Osteocyte (in vitro differentiated cells): Measurements from ENCODE around the gene PREX1. TPM values are rescaled to one million over a fixed set of nuclear protein-coding genes. Genes with fewer than 3 reads are reported as not detected.

Source experiments
- DNase-seq: peaks from one replicate; pipeline ENCODE4 v3.0.0; 2021; ENCODE audit warnings: mixed read lengths; ENCODE audit not compliant: unreplicated experiment; ENCODE audit errors: extremely low spot score
- H3K27ac Mint-ChIP-seq: one replicate; pipeline ENCODE4 v1.8.0; 2021; ENCODE audit warnings: mild to moderate bottlenecking, mixed read lengths; ENCODE audit not compliant: unreplicated experiment
- H3K27me3 Mint-ChIP-seq: one replicate; pipeline ENCODE4 v1.8.0; 2021; ENCODE audit warnings: mixed read lengths; ENCODE audit not compliant: unreplicated experiment
- H3K36me3 Mint-ChIP-seq: one replicate; pipeline ENCODE4 v1.8.0; 2021; ENCODE audit warnings: mixed read lengths; ENCODE audit not compliant: unreplicated experiment
- H3K4me1 Mint-ChIP-seq: one replicate; pipeline ENCODE4 v1.8.0; 2021; ENCODE audit warnings: mixed read lengths; ENCODE audit not compliant: unreplicated experiment
- H3K4me3 Mint-ChIP-seq: one replicate; pipeline ENCODE4 v1.8.0; 2021; ENCODE audit warnings: mild to moderate bottlenecking, moderate library complexity, mixed read lengths; ENCODE audit not compliant: unreplicated experiment
- H3K9me3 Mint-ChIP-seq: one replicate; pipeline ENCODE4 v1.8.0; 2021; ENCODE audit warnings: mixed read lengths; ENCODE audit not compliant: unreplicated experiment
- CTCF ChIP-seq: fragments of 200-600 bp; sonication (generic); IDR thresholded peaks from 2 replicates; pipeline ENCODE4 v1.5.0; 2021; ENCODE audit warnings: antibody characterized with exemption, mild to moderate bottlenecking, moderate library complexity
- total RNA-seq: library from RNA; stranded (reverse); gene quantifications from 2 replicates; pipeline ENCODE4 v1.2.1, GENCODE V29; 2021

PREX1 gene
- total RNA-seq, 1 donor from 2014 or later = 24.2 TPM

DNA sequence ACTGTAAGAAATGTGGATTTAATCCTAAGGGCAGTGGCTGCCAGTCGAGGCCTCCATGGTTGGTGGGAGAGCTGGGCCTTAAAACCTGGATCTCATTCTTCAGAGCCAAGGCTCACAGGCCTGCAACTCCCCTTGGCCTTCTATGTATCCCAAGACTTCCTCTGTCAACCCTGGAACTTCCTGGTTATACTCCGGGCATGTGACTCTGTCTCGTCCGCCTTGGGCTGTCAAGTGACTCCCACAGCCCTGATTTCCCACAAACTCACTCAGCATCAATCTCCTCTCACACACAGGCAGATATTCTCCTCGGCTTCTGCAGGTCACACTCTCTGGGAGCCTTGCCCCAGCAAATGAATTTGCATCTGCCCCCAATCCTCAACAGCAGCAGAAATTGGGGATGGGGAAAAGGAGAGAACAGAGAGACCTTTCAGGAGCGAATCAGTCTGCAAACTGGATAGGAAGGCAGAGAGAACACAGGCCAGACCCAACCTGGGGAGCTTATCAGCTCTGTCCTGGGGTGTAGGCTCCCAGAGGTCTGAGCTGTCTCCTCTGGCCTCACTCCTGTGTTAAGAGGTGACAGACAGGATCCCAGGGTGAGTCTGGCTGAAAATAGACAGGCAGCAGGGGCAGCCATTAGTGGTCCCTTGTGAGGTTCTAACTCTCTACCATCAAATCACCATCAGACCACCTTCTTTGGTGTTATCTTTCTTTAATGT lies 30.4 kb upstream of the PREX1 start:
- Mint-ChIP-seq H3K27me3 (no peaks in the 10 kb centered on the region), H3K36me3 (no peaks in the 10 kb centered on the region), H3K9me3 (no peaks in the 10 kb centered on the region), H3K4me1 (peaks cover 17% of the 10 kb centered on the region), H3K27ac (no peak overlapping the region), H3K4me3 (no peak overlapping the region)
- DNase-seq = no peak
- no peak for TF ChIP-seq CTCF

DNA sequence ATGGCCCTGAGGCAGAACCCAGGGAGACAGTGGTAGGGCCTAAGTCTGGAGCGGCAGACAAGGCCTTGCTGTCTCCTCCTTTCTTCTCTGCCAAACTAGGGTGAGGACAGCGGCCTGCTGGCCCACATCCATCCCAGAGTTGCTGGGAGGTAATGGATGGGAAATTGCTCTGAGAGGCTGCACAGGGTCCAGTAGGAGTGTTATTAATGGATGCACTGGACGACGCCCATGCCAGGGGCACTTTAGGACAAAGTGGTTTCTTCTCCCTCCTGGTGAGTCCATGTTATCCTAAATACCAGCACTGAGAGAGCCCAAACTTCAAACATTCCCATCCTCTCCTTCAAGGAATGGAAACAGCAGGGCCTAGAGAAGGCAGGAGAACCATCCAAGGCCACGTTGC lies 28.3 kb upstream of the PREX1 start:
- Mint-ChIP-seq H3K36me3 (no peaks in the 10 kb centered on the region), H3K9me3 (no peaks in the 10 kb centered on the region), H3K27ac (no peak overlapping the region), H3K4me1 (peaks cover 17% of the 10 kb centered on the region), H3K27me3 (no peaks in the 10 kb centered on the region), H3K4me3 (no peak overlapping the region)
- TF ChIP-seq CTCF = no peak
- DNase-seq = no peak

DNA sequence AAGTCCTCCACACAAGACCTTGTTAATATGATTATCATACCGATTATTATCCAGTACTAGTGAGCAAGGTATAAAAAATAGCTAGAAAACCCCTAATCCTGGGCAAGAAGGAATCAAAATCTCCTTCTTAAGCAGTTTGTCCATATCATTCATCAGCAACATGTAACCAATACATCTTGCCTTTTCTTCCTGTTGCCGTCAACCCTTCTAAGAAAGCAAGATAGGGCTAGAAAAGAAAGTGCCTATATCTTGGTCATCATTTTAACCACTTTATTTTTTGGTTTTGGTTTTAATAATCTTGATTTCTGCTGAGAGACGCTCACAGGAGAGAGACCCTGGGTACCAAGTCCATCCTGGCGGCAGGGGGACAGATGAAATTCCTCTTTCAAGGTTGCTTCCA lies 27.2 kb upstream of the PREX1 start:
- no peak for TF ChIP-seq CTCF
- H3K9me3 Mint-ChIP-seq = no peaks in the 10 kb centered on the region
- peaks cover 17% of the 10 kb centered on the region for H3K4me1 Mint-ChIP-seq
- H3K27ac Mint-ChIP-seq = no peak overlapping the region
- no peaks in the 10 kb centered on the region for H3K36me3 Mint-ChIP-seq
- no peaks in the 10 kb centered on the region for H3K27me3 Mint-ChIP-seq
- DNase-seq = no peak
- H3K4me3 Mint-ChIP-seq = no peak overlapping the region

DNA sequence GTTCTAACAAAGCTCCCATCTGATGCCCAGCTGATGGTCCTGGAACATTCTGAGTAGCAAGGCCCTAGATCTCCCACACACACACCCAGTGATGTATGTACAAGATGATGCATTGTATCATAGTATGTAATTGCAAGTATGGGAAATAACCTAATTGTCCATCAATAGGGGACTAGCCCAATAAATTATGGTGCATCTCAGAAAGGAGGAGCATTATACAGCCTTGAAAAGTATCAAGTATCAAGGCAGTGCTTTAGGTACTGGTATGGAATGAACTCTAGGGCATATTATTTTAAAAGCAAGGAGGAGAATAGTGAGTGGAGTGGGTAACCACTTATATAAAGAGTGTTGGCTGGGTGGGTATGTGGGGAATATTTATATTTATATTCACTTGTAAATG lies 24.8 kb upstream of the PREX1 start:
- TF ChIP-seq CTCF = no peak
- no peak overlapping the region for H3K27ac Mint-ChIP-seq
- no peaks in the 10 kb centered on the region for H3K9me3 Mint-ChIP-seq
- H3K36me3 Mint-ChIP-seq = no peaks in the 10 kb centered on the region
- no peaks in the 10 kb centered on the region for H3K27me3 Mint-ChIP-seq
- no peak for DNase-seq
- no peak overlapping the region for H3K4me3 Mint-ChIP-seq
- H3K4me1 Mint-ChIP-seq = peaks cover 19% of the 10 kb centered on the region

DNA sequence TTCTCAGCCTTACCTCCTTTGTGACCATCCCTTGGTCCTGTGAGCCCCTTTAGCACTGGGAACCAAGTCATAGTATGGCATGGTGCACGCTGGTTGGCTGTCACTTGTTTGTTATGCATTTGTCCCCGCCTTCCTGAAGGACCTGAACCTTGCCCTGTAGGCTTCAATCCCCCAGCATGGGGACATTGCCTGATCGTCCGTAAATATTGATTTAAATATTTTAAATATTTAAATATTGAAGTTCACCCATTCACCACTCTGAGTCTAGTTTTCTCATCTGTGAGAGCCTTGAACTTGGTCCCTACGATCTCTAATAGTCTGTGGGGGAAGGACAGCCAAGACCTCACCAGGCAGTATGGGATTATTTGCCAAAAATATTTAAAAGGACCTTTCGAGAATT lies 23.8 kb upstream of the PREX1 start:
- no peak for TF ChIP-seq CTCF
- no peak overlapping the region for H3K27ac Mint-ChIP-seq
- H3K27me3 Mint-ChIP-seq = no peaks in the 10 kb centered on the region
- H3K4me3 Mint-ChIP-seq = no peak overlapping the region
- H3K36me3 Mint-ChIP-seq = no peaks in the 10 kb centered on the region
- H3K9me3 Mint-ChIP-seq = no peaks in the 10 kb centered on the region
- no peak for DNase-seq
- H3K4me1 Mint-ChIP-seq = peaks cover 28% of the 10 kb centered on the region
